GM23248 (cell line): Measurements from ENCODE around the gene CALD1.

Source experiments
- EZH2 ChIP-seq: fragments of 200-600 bp; sonication (generic); IDR thresholded peaks from 2 replicates; pipeline ENCODE4 v1.6.1; 2018; ENCODE audit warnings: antibody characterized with exemption, mild to moderate bottlenecking; ENCODE audit not compliant: insufficient read depth, poor library complexity, severe bottlenecking
- EZH2phosphoT487 ChIP-seq: fragments of 200-600 bp; sonication (generic); IDR thresholded peaks from 2 replicates; pipeline ENCODE4 v1.6.1; 2018; ENCODE audit warnings: antibody characterized with exemption, moderate library complexity, mild to moderate bottlenecking, low read depth; ENCODE audit not compliant: insufficient read depth

DNA sequence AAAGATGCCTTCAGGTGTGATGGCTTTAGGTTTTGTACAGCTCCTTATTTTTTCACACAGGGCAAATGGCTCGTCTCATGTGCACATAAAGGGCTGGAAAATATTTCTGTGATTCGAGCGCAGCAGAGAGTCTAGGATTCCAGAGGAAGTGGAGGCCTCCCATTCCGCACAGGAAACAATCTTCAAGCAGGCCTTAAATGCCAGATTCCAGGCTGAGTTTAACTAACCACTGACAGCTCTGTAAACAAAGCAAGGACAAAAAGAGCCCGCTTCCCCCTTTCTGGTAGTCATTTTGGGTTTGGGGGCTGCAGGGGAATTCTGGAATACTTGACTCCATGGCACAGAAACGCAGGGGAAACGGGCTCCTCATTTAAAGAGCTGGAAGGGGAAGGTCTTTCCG is 87.2 kb downstream of the CALD1 start:
- TF ChIP-seq EZH2phosphoT487: no peak
- TF ChIP-seq EZH2: no peak
